HCT116 (cell line): ENCODE results near the gene SQSTM1. TPM values are rescaled to one million over a fixed set of nuclear protein-coding genes. Genes with fewer than 3 reads are reported as not detected.

Experiments
- ATAC-seq: fragments of 200-7000 bp; cut with Tn5 transposase; 2 replicates; pipeline ENCODE4 v1.9.1; 2020; ENCODE audit warnings: mild to moderate bottlenecking, moderate library complexity
- BruUV-seq: library from RNA; stranded (reverse); fragments of 400-500 nt; replicated peaks from 2 replicates; lab custom pipeline; 2021; lab: Mats Ljungman, UMichigan
- CTCF ChIA-PET: fragments of 300-600 bp; sonication (Branson Sonifier 250); formaldehyde crosslinking; loops from one replicate; lab custom pipeline; 2021; ENCODE audit warnings: antibody characterized with exemption; lab: Charles Lee
- POLR2A ChIA-PET: fragments of 300-600, 350-600 bp; sonication (Branson Sonifier 250); formaldehyde crosslinking; loops from one replicate; lab custom pipeline; 2021; ENCODE audit warnings: antibody characterized with exemption; lab: Charles Lee
- RAD21 ChIA-PET, 2 experiments: fragments of 300-600 bp; sonication (Branson Sonifier 250); formaldehyde crosslinking; loops; one replicate each; lab custom pipeline; 2023; ENCODE audit warnings: low total read pairs in 2 of 2; ENCODE audit not compliant: uncharacterized antibody in 2 of 2, unreplicated experiment in 2 of 2, low non-redundant PET in 1 of 2; lab: Charles Lee
- DNase-seq: peaks from one replicate; pipeline ENCODE4 v3.0.0-alpha.2; 2010; ENCODE audit warnings: low read depth, low spot score
- H2AFZ ChIP-seq: fragments of 200-600 bp; shearing (Covaris generic), sonication (generic); 2 replicates; pipeline ENCODE4 v1.6.1; 2017; ENCODE audit warnings: low read depth, mixed run types, mixed read lengths, antibody characterized with exemption, low read length; ENCODE audit not compliant: poor library complexity, severe bottlenecking
- H3K27ac ChIP-seq: 2 replicates; pipeline ENCODE4 v1.5.1; 2012; ENCODE audit warnings: low read depth, low read length
- H3K27me3 ChIP-seq: fragments of 200-600 bp; sonication (generic); 2 replicates; pipeline ENCODE4 v1.6.1; 2016; ENCODE audit warnings: mixed run types, low read length, mixed read lengths; ENCODE audit not compliant: insufficient read depth
- H3K36me3 ChIP-seq, 2 experiments: fragments of 200-500 bp in 1 of 2; fragments of 200-600 bp in 1 of 2; sonication (Bioruptor generic) in 1 of 2; sonication (generic) in 1 of 2; 2 replicates each; pipeline versions ENCODE4 v1.5.1 to v1.6.1; 2014 to 2016; ENCODE audit warnings: low read length in 2 of 2, inconsistent platforms in 1 of 2, mixed read lengths in 1 of 2, mixed run types in 1 of 2; ENCODE audit not compliant: insufficient read depth in 2 of 2, control insufficient read depth in 1 of 2
- H3K4me1 ChIP-seq, 2 experiments: fragments of 200-600 bp in 1 of 2; sonication (generic) in 1 of 2; 2 replicates each; pipeline versions ENCODE4 v1.5.1 to v1.6.1; 2012 to 2017; ENCODE audit warnings: low read length in 2 of 2, inconsistent platforms in 1 of 2, mild to moderate bottlenecking in 1 of 2, mixed read lengths in 1 of 2, mixed run types in 1 of 2, moderate library complexity in 1 of 2; ENCODE audit not compliant: insufficient read depth in 2 of 2, control insufficient read depth in 1 of 2
- H3K4me2 ChIP-seq: fragments of 200-600 bp; sonication (generic); 2 replicates; pipeline ENCODE4 v1.6.1; 2017; ENCODE audit warnings: mixed run types, low read length, mixed read lengths
- H3K4me3 ChIP-seq, 2 experiments: fragments of 200-600 bp in 1 of 2; sonication (generic) in 1 of 2; replicated peaks in 1 of 2; 2 replicates each; pipeline ENCODE4 v1.5.1; 2011 to 2016; ENCODE audit warnings: low read length in 2 of 2, control low read depth in 1 of 2, low read depth in 1 of 2, mild to moderate bottlenecking in 1 of 2, mixed read lengths in 1 of 2, mixed run types in 1 of 2
- H3K79me2 ChIP-seq: fragments of 200-600 bp; sonication (generic); 2 replicates; pipeline ENCODE4 v1.6.1; 2017; ENCODE audit warnings: mild to moderate bottlenecking, mixed run types, low read length, moderate library complexity, mixed read lengths; ENCODE audit not compliant: insufficient read depth
- H3K9ac ChIP-seq: fragments of 200-600 bp; sonication (generic); 2 replicates; pipeline ENCODE4 v1.6.1; 2016; ENCODE audit warnings: low read length, mixed read lengths
- H3K9me2 ChIP-seq: fragments of 200-600 bp; sonication (generic), shearing (Covaris generic); 2 replicates; pipeline ENCODE4 v1.6.1; 2017; ENCODE audit warnings: mixed run types, mild to moderate bottlenecking, moderate library complexity; ENCODE audit not compliant: insufficient read depth
- H3K9me3 ChIP-seq, 2 experiments: fragments of 200-500 bp in 1 of 2; fragments of 200-600 bp in 1 of 2; sonication (Bioruptor generic) in 1 of 2; sonication (generic) in 1 of 2; 2 replicates each; pipeline ENCODE4 v1.6.1; 2014 to 2017; ENCODE audit warnings: low read length in 2 of 2, mixed read lengths in 2 of 2, inconsistent platforms in 1 of 2, low read depth in 1 of 2, mild to moderate bottlenecking in 1 of 2, mixed run types in 1 of 2, moderate library complexity in 1 of 2; ENCODE audit not compliant: control insufficient read depth in 1 of 2, insufficient read depth in 1 of 2
- H4K20me1 ChIP-seq: fragments of 200-600 bp; sonication (generic), shearing (Covaris generic); 2 replicates; pipeline ENCODE4 v1.6.1; 2017; ENCODE audit warnings: mixed run types, mild to moderate bottlenecking, moderate library complexity; ENCODE audit not compliant: insufficient read depth
- ATF3 ChIP-seq: IDR thresholded peaks from 2 replicates; pipeline ENCODE4 v1.6.1; 2012
- CEBPB ChIP-seq: IDR thresholded peaks from 2 replicates; pipeline ENCODE4 v1.6.1; 2012; ENCODE audit warnings: low read depth
- EZH2 ChIP-seq: fragments of 200-600 bp; sonication (generic); IDR thresholded peaks from 2 replicates; pipeline ENCODE4 v1.6.1; 2017; ENCODE audit warnings: antibody characterized with exemption, mixed run types
- FOSL1 ChIP-seq: IDR thresholded peaks from 2 replicates; pipeline ENCODE4 v1.6.1; 2012; ENCODE audit warnings: low read depth
- POLR2AphosphoS5 ChIP-seq: IDR thresholded peaks from 2 replicates; pipeline ENCODE4 v1.6.1; 2011; ENCODE audit warnings: mild to moderate bottlenecking, low read depth, low read length, moderate library complexity
- SIN3A ChIP-seq: IDR thresholded peaks from 2 replicates; pipeline ENCODE4 v1.6.1; 2012; ENCODE audit warnings: low read depth
- SP1 ChIP-seq: IDR thresholded peaks from 2 replicates; pipeline ENCODE4 v1.6.1; 2012; ENCODE audit warnings: low read depth
- TCF7L2 ChIP-seq: IDR thresholded peaks from 2 replicates; pipeline ENCODE4 v1.7.0; 2011; ENCODE audit warnings: borderline replicate concordance, inconsistent platforms; ENCODE audit not compliant: insufficient read depth, insufficient read length; ENCODE audit errors: extremely low read depth
- YY1 ChIP-seq: IDR thresholded peaks from 2 replicates; pipeline ENCODE4 v1.6.1; 2011; ENCODE audit warnings: low read length, low read depth, moderate library complexity, mild to moderate bottlenecking; ENCODE audit not compliant: insufficient replicate concordance; ENCODE audit errors: extremely low read depth
- ZNF274 ChIP-seq: fragments of 200-500 bp; sonication (Bioruptor generic); IDR thresholded peaks from 2 replicates; pipeline ENCODE4 v1.6.1; 2014; ENCODE audit warnings: mild to moderate bottlenecking, low read depth, low read length, inconsistent platforms
- intact Hi-C: fragments of 100-400 bp; cut with micrococcal nuclease; formaldehyde crosslinking; loops from 2 replicates; pipeline ENCODE4 v1.10.0; 2022
- total RNA-seq: library from RNA; stranded (reverse); gene quantifications from one replicate; pipeline ENCODE4 v1.2.1, GENCODE V29; 2021; ENCODE audit not compliant: unreplicated experiment

SQSTM1 gene
- total RNA-seq, 1 experiment from 2014 or later: 299 TPM

GRCh38 chr5:179817890-179818745 is 2.6 kb upstream of the SQSTM1 start:
- BruUV-seq: TSS peak; percentile 77
- Histone ChIP-seq H3K4me1 (peaks cover 35 to 52% of the 10 kb centered on the region in 2 experiments), H3K9me2 (no peaks in the 10 kb centered on the region), H3K27ac (peak overlapping the region; percentile 99), H3K9me3 (no peaks in the 10 kb centered on the region), H2AFZ (no peak overlapping the region), H3K4me3 (peak overlapping the region; percentile 31 to 51), H3K27me3 (no peaks in the 10 kb centered on the region), H4K20me1 (peaks cover 12% of the 10 kb centered on the region; the same call in 1 of the 2 replicates), H3K79me2 (peaks cover 23% of the 10 kb centered on the region), H3K4me2 (peak overlapping the region; percentile 94), H3K9ac (peak overlapping the region; percentile 97), H3K36me3 (peaks cover 11 to 25% of the 10 kb centered on the region in 2 experiments; a peak in 3 of 4 replicates)
- no peak for TF ChIP-seq EZH2
- TF ChIP-seq SIN3A: no peak
- TF ChIP-seq CEBPB: no peak
- TF ChIP-seq SP1: no peak
- ChIA-PET RAD21 (interaction anchor here in 1 of 2 experiments (0.6 kb wide), 1 partner anchor 16 kb away, joined by 3 read pairs; no protein-coding TSS in a partner anchor), POLR2A (interaction anchor here (0.7 to 1.0 kb wide), 3 partner anchors 194 to 668 kb away, joined by 3 read pairs; partner anchors contain the start of gene HNRNPH1), CTCF (interaction anchor here (0.6 kb wide), 1 partner anchor 22 kb away, joined by 3 read pairs; no protein-coding TSS in a partner anchor)
- ATAC-seq (no peak), DNase-seq (no peak)
- intact Hi-C loops: no loop called here

- Histone ChIP-seq H3K79me2 (peaks cover 30% of the 10 kb centered on the region), H3K27me3 (no peaks in the 10 kb centered on the region), H3K36me3 (peaks cover 14 to 29% of the 10 kb centered on the region in 2 experiments; a peak in 3 of 4 replicates), H3K9ac (peak overlapping the region; percentile 97), H4K20me1 (peaks cover 12% of the 10 kb centered on the region; the same call in 1 of the 2 replicates), H3K27ac (peak overlapping the region; percentile 99), H3K4me3 (peak overlapping the region; percentile 31 to 51), H3K9me3 (no peaks in the 10 kb centered on the region), H3K9me2 (no peaks in the 10 kb centered on the region), H3K4me2 (peak overlapping the region; percentile 94), H2AFZ (no peak overlapping the region), H3K4me1 (peaks cover 35 to 52% of the 10 kb centered on the region in 2 experiments)
- TF ChIP-seq FOSL1 (no peak), SIN3A (no peak), ATF3 (no peak), POLR2AphosphoS5 (peak; percentile 60), ZNF274 (no peak), TCF7L2 (peak; percentile 42), YY1 (peak; percentile 53)
- RAD21 ChIA-PET: no interaction called here
- no TSS peak for BruUV-seq
- POLR2A ChIA-PET: interaction anchor here (0.8 to 2.5 kb wide), 3 partner anchors 8 to 195 kb away, joined by 3 to 8 read pairs (median 4); partner anchors contain the start of genes HNRNPH1 and MAML1
- intact Hi-C loops: loop anchor here (1.0 kb wide), 1 partner anchor 8 kb away; no protein-coding TSS in a partner anchor
- CTCF ChIA-PET: no interaction called here
- peak; percentile 72 for DNase-seq
- peak; percentile 46 for ATAC-seq
These were observed 1.9 kb upstream of the SQSTM1 start for GRCh38 chr5:179818746-179819295.
